NOMO-1 (cell line): Measurements from ENCODE around the gene RASAL2.

Source experiments
- DNase-seq, 2 experiments: peaks; one replicate each; lab custom pipeline; 2025; ENCODE audit not compliant: unreplicated experiment in 2 of 2; lab: John Stamatoyannopoulos, UW

Gene RASAL2

DNA sequence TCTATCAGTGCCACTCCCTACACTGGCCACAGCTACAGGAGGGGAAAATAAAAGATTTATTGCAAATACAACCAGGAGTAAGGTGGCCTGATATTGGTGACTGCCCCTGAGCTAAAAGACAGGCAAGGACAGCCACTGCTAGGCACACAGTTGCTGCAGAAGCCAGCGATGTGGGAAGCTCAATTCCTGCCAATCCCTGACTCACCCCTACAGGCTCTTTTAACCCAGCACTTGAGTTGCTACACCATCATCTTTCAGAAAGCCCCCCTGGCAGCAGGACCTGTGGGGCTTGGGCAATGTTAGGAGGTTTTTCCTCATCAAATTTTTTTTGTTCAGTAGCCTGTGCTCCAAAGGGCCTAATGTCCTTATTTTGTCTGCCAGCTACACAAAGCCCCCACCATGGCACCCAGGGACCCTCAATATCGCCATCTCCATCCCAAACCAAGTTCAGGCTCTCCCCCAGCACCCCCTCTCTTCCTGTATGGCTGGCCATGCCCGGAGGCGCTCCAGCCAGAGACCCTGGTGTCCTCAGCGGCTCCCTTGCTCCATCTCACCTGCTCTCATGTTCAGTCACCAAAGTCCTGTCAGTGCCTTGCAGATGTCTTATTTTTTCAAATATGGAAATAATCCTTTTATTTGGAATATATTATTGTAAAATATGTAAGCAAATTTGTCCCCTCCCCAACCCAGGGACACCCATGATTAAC is 389.5 kb downstream of the RASAL2 start:
- DNase-seq: no peak

DNA sequence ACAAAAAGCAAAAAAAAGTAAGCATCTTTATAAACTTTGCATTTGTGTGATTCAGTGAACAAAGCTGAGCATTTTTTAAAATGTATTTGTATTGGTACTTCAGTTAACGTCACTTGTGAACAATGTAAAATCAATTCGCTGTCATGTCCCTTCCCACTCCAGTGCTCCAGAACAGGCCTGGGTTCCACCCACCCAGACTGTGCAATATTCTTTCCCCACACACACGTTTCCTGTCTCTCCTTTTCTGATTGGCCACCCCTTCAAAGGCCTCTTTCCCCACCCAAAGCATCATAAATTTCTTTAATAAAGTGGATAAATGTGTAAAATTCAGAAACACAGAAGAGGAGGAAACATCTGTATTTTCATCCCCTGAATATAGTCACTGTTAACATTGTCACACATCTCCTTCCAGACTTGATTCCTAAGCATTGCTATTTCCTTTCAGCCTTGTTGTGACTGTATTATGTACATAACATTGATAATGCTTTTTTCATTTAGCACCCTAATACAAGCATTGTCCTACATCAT is 390.9 kb downstream of the RASAL2 start:
- DNase-seq: no peak

DNA sequence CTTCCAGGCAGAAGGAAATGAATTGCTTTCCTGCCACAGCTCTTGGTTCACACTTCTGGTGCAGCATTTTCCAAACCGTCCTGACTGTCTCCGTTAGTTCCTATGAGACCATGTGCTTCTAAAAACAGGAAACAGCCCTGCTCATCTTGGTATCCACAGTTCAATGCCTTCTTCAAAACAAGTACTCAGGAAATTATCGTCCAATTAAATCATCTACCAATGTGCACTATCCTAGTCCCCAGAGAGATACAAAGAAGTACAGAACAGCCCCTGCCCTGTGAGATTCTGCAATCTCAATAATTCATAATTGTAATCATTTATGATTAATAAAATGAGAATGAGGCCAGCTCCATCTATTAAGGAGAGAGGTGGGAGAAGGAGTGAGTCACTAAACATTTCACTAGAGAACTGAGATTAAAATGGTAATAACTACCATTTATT is 391.7 kb downstream of the RASAL2 start:
- DNase-seq: no peak

DNA sequence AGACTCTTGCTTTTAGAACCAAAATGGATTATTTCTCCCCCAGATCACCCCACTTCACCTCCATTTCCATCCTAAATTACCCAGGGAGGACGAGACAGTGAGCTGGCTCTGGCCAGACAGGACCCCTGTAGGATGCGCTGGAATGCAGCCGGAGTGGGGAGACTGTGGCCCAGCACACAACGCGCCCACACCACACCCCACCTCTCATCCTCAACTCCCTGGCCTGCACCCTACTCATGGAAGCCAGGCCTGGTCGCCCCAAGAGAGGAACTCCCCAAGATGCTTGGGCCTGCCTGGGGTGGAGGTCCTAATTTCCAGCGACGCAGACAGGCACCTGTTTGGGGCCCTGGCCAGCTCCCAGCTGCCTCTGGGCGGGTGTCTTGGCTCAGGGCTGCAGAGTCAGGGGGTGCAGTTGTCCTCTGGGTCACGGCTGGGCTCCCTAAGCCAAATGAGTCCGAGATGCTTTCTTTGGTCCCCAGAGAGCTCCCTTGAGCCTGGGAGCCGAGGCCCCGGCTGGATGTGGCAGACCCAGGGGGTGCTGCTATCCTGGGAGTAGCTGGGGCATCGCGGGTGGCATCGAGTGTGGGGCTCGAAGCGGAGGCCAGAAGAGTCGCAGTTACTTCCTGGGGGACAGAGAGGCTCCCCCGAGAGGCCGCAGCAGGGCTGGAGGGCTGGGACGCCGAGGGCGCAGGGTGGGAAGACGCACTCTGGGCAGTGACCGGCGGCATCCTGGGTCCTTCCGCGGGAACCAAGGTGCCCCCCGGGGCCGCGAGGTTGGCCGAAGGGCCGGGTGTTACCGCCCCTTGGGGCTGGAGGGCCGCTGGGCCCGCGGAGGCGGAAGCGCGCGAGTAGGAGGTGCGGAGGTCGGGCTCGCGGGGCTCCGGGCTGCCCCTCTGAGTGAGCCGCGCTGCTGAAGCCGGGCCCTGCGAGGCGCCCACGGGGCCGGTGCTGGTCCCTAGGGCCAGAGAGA is 392.5 kb downstream of the RASAL2 start:
- no peak for DNase-seq

DNA sequence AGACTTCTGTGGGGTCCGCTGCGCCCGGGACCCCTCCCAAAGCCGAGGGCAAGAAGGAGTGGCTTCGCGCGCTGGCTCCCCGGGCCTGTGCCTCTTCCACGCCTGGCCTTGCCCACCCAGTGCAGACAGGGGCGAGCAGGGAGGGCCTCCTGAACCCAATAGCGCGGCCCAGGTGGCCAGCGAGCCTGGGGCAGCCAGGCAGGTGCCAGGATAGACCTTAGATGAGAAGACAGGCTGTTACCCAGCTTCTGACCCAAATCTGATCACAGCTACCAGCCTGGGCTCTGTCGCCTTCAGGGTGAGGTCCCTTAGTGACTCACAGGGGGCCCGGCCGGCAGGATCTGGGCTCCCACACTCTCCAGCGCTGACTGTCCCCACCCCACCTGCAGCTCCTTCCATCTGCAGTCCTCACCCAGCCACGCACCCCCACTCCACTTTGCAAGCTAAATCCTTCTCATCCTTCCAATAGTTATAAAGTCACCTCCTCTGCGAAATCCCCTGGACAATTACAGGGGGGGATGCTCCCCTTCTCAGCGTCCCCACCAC is 393.2 kb downstream of the RASAL2 start:
- DNase-seq: no peak

DNA sequence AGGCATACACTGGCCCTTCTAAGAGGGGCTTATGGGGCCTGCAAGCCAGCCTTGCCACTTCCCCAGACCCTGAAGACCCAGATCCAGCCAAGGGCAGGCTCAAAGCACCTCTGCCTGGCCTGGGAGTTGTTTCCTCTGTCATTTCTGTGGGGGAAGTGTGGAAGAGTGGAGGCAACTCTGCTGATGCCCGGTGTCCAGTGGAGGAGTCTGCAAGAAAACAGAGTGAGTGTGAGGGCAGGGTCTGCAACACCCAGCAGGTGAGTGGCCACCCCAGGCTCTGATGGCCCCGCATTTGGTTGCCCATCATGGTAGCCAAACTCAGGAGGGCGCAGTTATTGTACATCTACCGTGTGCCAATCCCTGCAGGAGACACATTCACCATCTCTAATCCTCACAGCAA is 394.5 kb downstream of the RASAL2 start:
- no peak for DNase-seq

DNA sequence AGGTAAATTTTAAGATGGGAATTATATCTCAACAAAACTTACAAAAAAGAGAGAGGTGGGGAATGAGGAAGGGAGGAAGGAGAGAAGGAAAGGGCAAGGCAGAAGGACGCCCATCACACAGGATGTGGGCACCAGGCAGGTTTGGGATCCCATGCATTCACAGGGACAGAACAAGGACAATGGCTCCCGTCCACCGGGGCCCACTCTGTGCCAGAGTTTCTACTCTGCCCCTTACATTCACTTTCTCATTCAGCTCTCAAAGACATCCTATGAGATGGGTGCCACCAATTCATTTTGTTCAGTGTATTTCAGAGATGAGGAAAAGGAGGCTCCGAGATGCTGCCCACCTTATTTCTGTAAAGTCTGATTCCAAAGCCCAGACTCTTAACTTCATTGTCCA is 395.5 kb downstream of the RASAL2 start:
- DNase-seq: no peak

DNA sequence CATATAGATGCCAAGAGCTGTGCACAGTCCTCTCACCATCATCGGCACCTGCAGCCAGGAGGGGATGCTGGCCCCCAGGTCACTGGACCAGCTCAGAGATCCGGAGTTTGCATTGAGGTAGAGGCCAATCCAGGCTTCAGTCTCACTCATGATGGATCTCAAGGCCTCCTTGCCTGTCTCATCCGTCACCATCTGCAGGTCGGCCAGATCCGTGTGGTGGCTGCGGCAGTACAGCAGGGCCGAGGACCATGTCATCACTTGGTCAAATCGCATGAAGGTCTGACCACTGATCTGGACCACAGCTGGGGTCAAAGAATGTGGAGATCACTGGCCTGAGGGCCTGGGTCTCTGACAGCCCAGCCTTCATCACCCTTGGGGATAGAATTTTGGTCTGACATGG is 396.2 kb downstream of the RASAL2 start:
- no peak for DNase-seq

DNA sequence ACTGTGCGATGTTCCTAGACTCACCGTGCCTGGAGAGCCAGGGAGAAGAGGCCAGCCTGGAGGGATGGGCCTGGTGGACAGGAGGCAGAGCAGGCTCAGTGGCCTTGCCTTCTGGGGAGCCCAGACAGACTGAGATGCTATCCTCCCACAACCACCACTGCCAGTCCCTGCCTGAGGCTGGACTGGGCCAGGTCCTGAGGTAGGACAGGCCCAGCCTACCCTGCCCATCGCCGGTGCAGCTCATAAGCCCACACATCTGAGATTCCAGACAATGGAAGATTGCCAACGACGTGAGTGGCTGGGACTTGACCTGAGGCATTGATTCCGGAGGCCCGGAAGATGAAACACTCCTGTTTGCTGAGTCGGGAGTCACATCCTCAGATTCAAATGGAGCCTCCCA is 397.1 kb downstream of the RASAL2 start:
- DNase-seq: no peak

DNA sequence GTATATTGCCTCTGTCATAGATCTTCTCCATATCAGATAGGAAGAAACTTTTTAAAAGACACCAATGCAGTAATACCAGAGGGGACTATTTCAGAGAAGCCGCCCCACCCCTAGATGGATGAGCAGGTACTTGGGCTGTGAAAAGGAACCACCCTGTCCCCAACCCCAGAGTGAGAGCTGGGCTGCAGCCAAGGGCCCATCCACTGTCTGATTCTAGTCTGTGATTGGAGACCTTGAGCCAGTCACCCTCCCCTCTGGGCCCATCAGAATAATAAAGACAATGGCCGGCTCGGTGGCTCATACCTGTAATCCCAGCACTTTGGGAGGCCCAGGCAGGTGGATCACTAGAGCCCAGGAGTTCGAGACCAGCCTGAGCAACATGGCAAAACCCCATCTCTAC is 397.8 kb downstream of the RASAL2 start:
- DNase-seq: no peak

DNA sequence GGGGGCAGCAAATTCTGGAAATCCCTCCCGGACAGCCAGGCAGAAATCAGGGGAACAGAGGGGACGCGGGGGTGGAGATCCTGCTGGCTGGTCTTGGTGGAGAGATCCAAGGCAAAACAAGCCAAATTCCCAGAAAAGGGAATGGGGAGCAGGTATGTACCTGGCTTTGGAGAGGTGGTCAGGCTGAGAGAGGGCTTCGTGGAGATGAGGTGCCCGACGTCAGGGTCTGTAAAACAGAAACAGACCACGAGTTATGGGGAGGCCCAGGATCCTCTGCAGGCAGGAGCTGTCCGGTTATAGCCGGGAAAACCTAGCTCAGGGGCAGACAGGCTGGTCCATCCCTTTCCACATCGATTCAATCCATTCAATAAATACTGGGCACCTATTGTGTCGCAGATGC is 398.4 kb downstream of the RASAL2 start:
- no peak for DNase-seq

DNA sequence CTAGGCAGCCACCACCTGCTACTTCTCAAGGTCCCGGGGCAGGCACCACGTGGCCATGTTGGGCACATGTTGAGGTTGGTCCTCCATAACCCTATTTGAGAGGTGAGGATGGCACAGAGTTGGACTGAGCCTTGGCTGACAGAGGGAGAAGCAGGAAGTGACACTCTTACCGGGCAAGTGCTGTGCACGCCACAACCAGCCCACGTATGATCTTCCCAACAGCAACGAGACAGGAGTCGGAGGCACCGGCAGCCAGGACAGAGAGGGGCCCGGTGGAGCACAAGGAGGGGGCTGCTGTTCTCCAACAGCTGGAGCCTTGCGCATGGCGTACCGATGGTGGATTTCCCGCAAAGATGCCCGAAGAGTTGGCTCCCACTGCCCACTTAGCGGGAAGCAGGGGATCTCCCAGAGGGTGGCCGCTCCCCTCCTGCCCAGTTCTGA is 399.4 kb downstream of the RASAL2 start:
- no peak for DNase-seq

DNA sequence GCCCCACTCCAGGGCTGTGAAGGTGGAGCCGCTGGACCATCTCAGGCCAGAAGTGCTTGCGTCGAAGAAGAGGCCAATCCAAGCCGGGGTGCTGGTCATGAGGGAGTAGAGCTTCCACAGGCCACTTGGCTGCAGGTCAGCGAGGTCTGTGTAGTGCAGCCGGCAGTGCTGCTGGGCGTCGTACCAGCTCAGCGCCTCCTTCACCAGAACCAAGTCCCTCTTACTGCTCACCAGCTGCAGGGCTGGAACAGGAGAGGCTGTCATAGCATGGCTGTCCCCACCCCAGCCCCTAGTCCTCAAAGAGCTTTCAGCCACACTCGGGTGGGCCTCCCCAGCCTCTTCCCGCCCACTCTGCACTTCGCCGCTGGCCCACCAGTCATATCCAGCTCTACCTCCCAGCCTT is 400.7 kb downstream of the RASAL2 start:
- DNase-seq: no peak

DNA sequence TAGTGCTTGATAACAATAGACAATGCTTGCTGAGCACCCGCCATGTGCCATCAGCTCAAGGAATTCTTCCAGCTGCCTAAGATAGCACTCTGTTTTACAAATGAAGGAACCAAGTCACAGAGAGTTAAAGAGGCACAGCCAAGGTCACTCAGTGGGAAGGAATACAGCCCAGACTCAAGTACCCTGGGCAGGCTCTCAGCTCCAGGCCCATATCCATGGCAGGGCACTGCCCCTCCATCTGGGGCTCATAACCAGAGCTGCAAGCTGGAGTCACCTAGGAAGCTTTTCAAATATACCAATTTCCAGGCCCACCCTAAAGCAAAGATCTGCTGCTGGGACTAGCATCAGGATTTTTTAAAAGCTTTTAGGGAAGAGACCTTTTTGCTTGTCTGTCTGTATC is 401.3 kb downstream of the RASAL2 start:
- DNase-seq: no peak

DNA sequence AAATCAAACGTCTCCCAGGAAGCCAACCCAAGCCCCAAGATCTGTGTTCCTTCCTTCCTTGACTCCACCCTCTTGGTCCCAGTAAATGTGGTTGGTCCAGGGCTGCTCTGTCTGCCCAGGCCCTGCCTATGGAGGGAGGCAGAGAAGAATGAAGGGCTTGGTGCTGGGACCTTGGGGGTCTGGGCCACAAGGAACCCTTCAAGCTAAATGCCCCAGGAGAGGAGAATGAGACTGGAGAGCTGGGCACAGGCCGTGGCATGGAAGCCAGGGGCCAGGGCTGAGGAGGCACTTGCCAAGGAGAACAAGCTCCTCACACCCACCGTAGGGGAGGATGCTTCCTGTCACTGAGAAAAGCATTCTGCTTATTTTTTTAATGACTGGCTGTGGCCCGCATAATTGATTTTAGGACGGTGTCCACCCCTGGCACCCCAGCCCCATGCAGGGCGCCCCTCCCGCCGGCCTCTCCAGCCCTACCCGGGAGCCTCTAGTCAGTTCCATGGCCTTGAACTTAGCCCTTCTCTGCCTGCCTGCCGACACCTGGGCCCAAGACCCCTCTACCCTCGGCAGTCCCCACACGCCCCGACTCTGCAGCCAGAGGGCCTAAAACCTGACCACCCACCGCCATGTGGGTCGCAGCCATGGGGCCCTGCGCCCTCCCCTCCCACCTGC is 402.0 kb downstream of the RASAL2 start:
- DNase-seq: no peak

DNA sequence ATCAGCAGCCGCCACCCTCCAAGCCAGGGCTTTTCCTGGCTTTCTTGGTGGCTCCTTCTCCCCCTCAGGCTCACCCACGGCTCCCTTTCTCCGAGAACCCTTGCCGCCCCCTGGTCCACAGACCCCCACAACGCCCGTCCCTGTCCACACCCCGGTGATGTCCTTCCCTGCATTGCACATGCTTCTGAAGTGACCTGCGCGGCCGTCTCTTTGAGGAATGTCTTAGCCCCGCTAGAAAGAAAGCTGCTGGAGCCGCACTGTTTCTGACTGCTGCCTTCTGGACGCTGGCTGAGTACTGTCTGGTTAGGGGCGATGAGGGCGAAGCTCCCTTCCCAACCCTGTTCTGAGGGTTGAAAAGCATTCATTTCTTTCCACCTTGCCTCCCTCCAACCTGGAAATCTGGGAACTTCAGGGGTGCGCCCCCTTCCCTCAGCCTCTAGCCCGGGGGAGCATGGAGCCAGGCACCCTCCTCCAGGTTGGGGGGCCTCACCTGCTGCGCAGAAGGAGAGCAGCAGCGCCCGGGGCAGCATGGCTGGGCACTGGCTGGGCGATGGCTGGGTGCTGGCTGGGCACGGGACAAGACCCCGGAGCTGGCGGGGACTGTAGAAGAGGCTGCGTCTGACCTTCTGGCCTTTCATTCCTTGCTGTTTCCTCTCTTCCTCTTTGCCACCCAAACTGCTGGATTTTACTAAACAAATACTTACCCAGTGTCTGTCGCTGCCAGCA is 402.7 kb downstream of the RASAL2 start, which contains the start of gene CLEC20A:
Gene CLEC20A (minus strand): TSS at position 555 of the 726 bp plus-strand sequence. CDS start 25 bp downstream, at position 530.
- DNase-seq: no peak

DNA sequence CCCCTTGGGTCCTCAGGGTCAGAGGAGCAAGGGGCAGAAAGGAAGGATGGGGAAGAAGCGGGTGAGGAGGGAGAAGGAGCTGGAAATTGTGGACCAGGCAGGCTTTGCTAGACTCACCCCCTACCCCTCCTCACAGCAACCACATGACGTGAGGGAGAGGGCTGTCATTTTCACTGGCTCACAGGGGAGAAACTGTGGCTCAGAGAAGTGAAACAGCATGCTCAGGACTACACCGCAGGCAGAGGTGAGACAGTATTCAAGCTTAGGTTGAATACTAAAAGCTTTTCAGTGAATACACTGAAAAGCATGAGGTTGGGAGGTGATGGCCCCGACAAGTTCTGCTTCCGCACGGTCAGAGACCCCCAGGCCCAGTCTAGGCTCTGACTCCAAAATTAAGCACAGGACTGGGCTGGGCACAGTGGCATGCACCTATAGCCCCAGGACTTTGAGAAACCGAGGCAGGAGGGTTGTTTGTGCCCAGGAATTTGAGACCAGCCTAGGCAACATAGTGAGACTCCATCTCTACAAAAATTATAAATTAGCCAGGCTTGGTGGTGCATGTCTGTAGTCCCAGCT is 404.1 kb downstream of the RASAL2 start:
- DNase-seq: no peak

DNA sequence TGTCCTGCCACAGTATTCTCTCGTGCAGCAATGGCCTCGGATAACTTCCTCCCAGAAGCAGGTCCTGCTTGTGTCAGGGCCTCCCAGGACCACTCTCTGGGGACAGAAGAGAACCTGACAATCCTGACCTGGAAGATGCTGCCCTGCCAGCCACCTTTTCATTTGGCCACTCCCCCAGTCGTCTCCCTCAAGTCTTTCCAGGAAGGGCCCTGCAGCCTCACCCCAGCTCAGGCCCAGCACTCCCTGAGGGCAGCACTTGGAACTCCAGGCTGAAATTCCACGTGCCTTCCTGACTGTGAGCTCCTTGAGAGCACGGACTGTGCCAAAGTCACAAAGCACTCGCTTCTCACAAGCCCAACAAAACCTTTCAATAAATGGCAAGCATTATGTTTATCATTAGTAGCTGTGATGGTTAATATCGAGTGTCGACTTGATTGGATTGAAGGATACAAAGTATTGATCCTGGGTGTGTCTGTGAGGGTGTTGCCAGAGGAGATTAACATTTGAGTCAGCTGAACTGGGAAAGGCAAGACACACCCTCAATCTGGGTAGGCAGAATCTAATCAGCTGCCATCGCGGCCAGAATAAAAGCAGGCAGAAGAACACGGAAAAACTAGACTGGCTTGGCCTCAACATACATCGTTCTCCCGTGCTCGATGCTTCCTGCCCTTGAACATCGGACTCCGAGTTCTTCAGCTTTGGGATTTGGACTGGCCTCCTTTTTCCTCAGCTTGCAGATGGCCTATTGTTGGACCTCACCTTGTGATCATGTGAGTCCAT is 405.2 kb downstream of the RASAL2 start:
- no peak for DNase-seq
